Measurements from ENCODE around the gene CDC40. TPM values are rescaled to one million over a fixed set of nuclear protein-coding genes. Genes with fewer than 3 reads are reported as not detected.
"Not testable (repeated sequence)": the region's sequence is repeated elsewhere in the genome, so short reads cannot be mapped to it uniquely, and the experiment has no call there.

CDC40 gene
- total RNA-seq, 4 donors from 2014 or later, result 11.8 to 25.9 (median 18.3) TPM

DNA sequence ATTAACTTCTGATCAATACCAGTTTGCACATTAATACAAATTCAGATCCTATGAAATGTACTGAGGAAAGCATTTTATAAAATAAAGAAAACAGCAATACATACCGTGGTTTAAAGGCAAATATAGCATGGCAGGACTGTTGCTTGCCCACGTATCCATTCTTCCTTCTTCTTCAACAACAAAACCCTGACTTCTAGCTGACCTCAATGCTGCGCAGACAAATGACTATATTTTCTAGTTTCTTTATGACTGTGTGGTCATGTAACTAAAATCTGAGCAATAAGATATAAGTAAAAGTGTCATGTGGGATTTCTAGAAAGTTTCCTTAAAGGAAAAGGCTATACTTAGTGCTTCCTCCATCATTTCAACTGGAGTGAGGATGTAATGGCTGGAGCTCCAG is 85.0 kb downstream of the CDC40 start:
- WGBS, 2 donors (ENCODE audit: low coverage in 1 of 2), result 80 to 87% methylated on average over 3 of the region's 3 CpGs
- Histone ChIP-seq H3K9me3 (peaks cover 0 to 5% (median 0%) of the 10 kb centered on the region in 3 donors), H3K36me3 (peaks cover 0 to 15% of the 10 kb centered on the region in 2 donors), H3K4me3 (no peak overlapping the region), H3K27ac (no peak overlapping the region), H3K4me1 (no peaks in the 10 kb centered on the region), H3K27me3 (no peaks in the 10 kb centered on the region)
- no peak for TF ChIP-seq CTCF (IDR thresholded peaks at IDR 0.05)
- TF ChIP-seq POLR2A (IDR thresholded peaks at IDR 0.05), result no peak
- no peak for TF ChIP-seq EP300 (IDR thresholded peaks at IDR 0.05)
- no peak for TF ChIP-seq POLR2AphosphoS5 (IDR thresholded peaks at IDR 0.05)
- ATAC-seq, result no peak

DNA sequence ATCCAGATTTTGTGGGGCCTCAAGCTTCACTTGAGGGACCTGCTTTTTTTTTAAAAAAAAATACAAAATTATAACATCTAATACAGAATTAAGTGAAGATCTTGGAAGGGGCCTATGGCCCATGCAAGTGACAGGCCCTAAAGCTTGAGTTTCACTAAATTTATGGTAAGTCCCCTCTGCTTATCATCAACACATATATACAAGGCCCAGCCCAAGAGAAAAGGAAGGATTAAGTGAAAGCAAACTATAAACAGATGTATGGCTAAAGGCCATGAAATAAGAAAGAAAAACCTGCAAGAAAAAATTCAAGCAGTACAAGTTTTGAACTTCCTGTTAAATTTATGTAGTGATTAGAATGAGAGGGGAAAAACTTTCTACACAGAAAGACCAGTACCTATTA is 86.8 kb downstream of the CDC40 start:
- no peak for ATAC-seq

DNA sequence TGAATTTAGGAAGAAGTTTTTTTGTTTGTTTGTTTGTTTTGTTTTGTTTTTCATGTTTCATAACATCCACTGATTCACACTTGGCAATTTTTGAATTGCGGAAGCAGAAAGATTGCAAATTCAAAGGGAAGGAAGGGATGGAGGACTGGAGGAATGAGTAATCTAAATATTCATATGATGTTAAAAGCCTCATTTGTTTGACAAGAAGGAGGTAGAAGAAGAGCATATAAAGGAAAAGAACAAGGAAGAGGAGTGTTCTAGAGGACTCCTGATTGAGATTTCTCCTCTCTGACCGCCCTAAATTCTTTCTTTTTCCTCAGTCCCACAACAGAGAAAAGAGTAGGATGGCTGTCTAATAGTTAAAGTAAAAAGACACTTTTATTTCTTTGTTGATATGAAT is 89.4 kb downstream of the CDC40 start:
- no peak overlapping the region for H3K4me3 ChIP-seq
- 86% methylated on average over 2 of the region's 2 CpGs for WGBS, 2 donors (ENCODE audit: low coverage in 1 of 2)
- no peaks in the 10 kb centered on the region for H3K27me3 ChIP-seq
- TF ChIP-seq EP300 (IDR thresholded peaks at IDR 0.05), result no peak
- no peak for TF ChIP-seq POLR2A (IDR thresholded peaks at IDR 0.05)
- no peak for TF ChIP-seq POLR2AphosphoS5 (IDR thresholded peaks at IDR 0.05)
- TF ChIP-seq CTCF (IDR thresholded peaks at IDR 0.05), result no peak
- no peaks in the 10 kb centered on the region for H3K9me3 ChIP-seq
- no peak overlapping the region for H3K27ac ChIP-seq
- no peak for ATAC-seq
- H3K36me3 ChIP-seq, result peaks cover 0 to 15% of the 10 kb centered on the region in 2 donors
- no peaks in the 10 kb centered on the region for H3K4me1 ChIP-seq

More for the DNA sequence above, 86.8 kb downstream of the CDC40 start:
- no peak overlapping the region for H3K4me3 ChIP-seq
- TF ChIP-seq EP300 (IDR thresholded peaks at IDR 0.05), result no peak
- no peak for TF ChIP-seq POLR2AphosphoS5 (IDR thresholded peaks at IDR 0.05)
- TF ChIP-seq CTCF (IDR thresholded peaks at IDR 0.05), result no peak
- TF ChIP-seq POLR2A (IDR thresholded peaks at IDR 0.05), result no peak
- no peaks in the 10 kb centered on the region for H3K4me1 ChIP-seq
- no peaks in the 10 kb centered on the region for H3K27me3 ChIP-seq
- no peak overlapping the region for H3K27ac ChIP-seq
- peaks cover 0 to 15% of the 10 kb centered on the region in 2 donors for H3K36me3 ChIP-seq
- H3K9me3 ChIP-seq, result no peaks in the 10 kb centered on the region

DNA sequence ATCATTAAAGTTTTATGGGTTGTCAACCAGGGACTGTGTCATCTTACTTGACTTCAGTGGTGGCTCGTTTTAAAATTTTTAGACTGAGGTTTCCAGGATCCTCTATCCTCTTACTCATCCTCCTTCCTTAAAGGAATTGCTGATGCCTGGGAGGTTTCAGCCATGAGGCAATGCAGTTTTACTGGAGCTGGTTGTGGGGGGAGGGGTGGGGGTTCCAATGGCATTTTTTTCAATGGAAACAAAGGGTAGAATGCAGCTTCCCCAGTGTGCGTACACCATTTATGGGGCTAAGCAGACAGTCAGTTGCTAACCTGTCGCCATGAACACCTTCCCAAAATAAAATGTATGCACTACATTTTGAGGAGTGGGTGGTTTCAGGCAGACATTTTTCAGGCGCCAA is 89.9 kb downstream of the CDC40 start:
- no peak for ATAC-seq
- no peak overlapping the region for H3K4me3 ChIP-seq
- no peaks in the 10 kb centered on the region for H3K9me3 ChIP-seq
- no peaks in the 10 kb centered on the region for H3K27me3 ChIP-seq
- no peak for TF ChIP-seq POLR2AphosphoS5 (IDR thresholded peaks at IDR 0.05)
- no peak for TF ChIP-seq POLR2A (IDR thresholded peaks at IDR 0.05)
- no peak for TF ChIP-seq CTCF (IDR thresholded peaks at IDR 0.05)
- no peak for TF ChIP-seq EP300 (IDR thresholded peaks at IDR 0.05)
- no peak overlapping the region for H3K27ac ChIP-seq
- H3K4me1 ChIP-seq, result no peaks in the 10 kb centered on the region
- peaks cover 0 to 15% of the 10 kb centered on the region in 2 donors for H3K36me3 ChIP-seq
- 75 to 92% methylated on average over 2 to 4 of the region's 4 CpGs for WGBS, 2 donors (ENCODE audit: low coverage in 1 of 2)

GRCh38 chr6:110271732-110272022 is 91.5 kb downstream of the CDC40 start:
- no peak overlapping the region for H3K27ac ChIP-seq
- no peak for TF ChIP-seq EP300 (IDR thresholded peaks at IDR 0.05)
- H3K4me1 ChIP-seq, result no peaks in the 10 kb centered on the region
- H3K36me3 ChIP-seq, result peaks cover 0 to 9% of the 10 kb centered on the region in 2 donors
- H3K9me3 ChIP-seq, result no peaks in the 10 kb centered on the region
- 84 to 90% methylated on average over 1 of the region's 1 CpG for WGBS, 2 donors (ENCODE audit: low coverage in 1 of 2)
- no peak overlapping the region for H3K4me3 ChIP-seq
- no peak for ATAC-seq
- no peaks in the 10 kb centered on the region for H3K27me3 ChIP-seq

DNA sequence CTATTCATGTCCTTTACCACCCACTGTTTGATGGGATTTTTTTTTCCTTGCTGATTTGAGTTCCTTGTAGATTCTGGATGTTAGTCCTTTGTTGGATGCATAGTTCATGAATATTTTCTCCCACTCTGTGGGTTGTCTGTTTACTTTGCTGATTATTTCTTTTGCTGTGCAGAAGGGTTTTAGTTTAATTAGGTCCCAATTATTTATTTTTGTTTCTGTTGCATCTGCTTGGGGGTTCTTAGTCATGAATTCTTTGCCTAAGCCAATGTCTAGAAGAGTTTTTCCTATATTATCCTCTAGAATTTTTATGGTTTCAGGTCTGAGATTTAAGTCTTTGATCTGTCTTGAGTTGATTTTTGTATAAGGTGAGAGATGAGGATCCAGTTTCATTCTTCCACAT is 92.6 kb downstream of the CDC40 start:
- not testable (repeated sequence) for H3K4me3 ChIP-seq, H3K27me3 ChIP-seq, H3K9me3 ChIP-seq, H3K27ac ChIP-seq, H3K4me1 ChIP-seq, H3K36me3 ChIP-seq, ATAC-seq

Data from gastroesophageal sphincter (tissue), 4 donors.